Measurements from ENCODE around the gene ZNF273. TPM values are rescaled to one million over a fixed set of nuclear protein-coding genes. Genes with fewer than 3 reads are reported as not detected.
"Not testable (repeated sequence)": the region's sequence is repeated elsewhere in the genome, so short reads cannot be mapped to it uniquely, and the experiment has no call there.

ZNF273 gene
- total RNA-seq, 2 experiments from 2014 or later = 10.9 to 12.6 TPM

GRCh38 chr7:64907641-64908326 lies 4.7 kb downstream of the ZNF273 start:
- POLR2A ChIA-PET = no interaction called here
- peaks cover 57% of the 10 kb centered on the region for H3K36me3 Mint-ChIP-seq
- DNase-seq (no peak), ATAC-seq (ENCODE audit: low read depth) (no peak)
- no peaks in the 10 kb centered on the region for H3K27me3 Mint-ChIP-seq
- peaks cover 8% of the 10 kb centered on the region for H3K9me3 Mint-ChIP-seq
- H3K4me3 Mint-ChIP-seq = no peak overlapping the region
- H3K4me1 Mint-ChIP-seq = peaks cover 27% of the 10 kb centered on the region
- no peak overlapping the region for H3K27ac Mint-ChIP-seq

GRCh38 chr7:64908358-64908757 lies 5.3 kb downstream of the ZNF273 start:
- POLR2A ChIA-PET = no interaction called here
- Mint-ChIP-seq H3K4me1 (peaks cover 27% of the 10 kb centered on the region), H3K9me3 (peaks cover 11% of the 10 kb centered on the region), H3K27ac (no peak overlapping the region), H3K27me3 (no peaks in the 10 kb centered on the region), H3K36me3 (peaks cover 60% of the 10 kb centered on the region), H3K4me3 (no peak overlapping the region)
- DNase-seq = no peak
- ATAC-seq (ENCODE audit: low read depth) = no peak

- peaks cover 24% of the 10 kb centered on the region for H3K9me3 Mint-ChIP-seq
- H3K4me3 Mint-ChIP-seq = no peak overlapping the region
- POLR2A ChIA-PET = no interaction called here
Measured at GRCh38 chr7:64914557-64914956, 11.5 kb downstream of the ZNF273 start.

GRCh38 chr7:64915301-64915700 lies 12.2 kb downstream of the ZNF273 start:
- POLR2A ChIA-PET; H3K27ac Mint-ChIP-seq; DNase-seq; H3K4me1 Mint-ChIP-seq; ATAC-seq (ENCODE audit: low read depth); H3K27me3 Mint-ChIP-seq; H3K4me3 Mint-ChIP-seq: not testable (repeated sequence)
- H3K36me3 Mint-ChIP-seq = peaks cover 72% of the 10 kb centered on the region
- H3K9me3 Mint-ChIP-seq = peaks cover 25% of the 10 kb centered on the region

More at GRCh38 chr7:64914557-64914956, 11.5 kb downstream of the ZNF273 start:
- H3K36me3 Mint-ChIP-seq = peaks cover 72% of the 10 kb centered on the region
- no peaks in the 10 kb centered on the region for H3K27me3 Mint-ChIP-seq
- ATAC-seq (ENCODE audit: low read depth) (no peak), DNase-seq (no peak)
- no peak overlapping the region for H3K27ac Mint-ChIP-seq
- H3K4me1 Mint-ChIP-seq = no peaks in the 10 kb centered on the region

- ATAC-seq (ENCODE audit: low read depth) = not testable (repeated sequence)
- H3K9me3 Mint-ChIP-seq = peaks cover 30% of the 10 kb centered on the region
Measured at GRCh38 chr7:64928252-64929187, 25.4 kb downstream of the ZNF273 start.

GRCh38 chr7:64934478-64934877 lies 31.4 kb downstream of the ZNF273 start:
- Mint-ChIP-seq H3K36me3 (peaks cover 35% of the 10 kb centered on the region), H3K27ac (no peak overlapping the region), H3K4me3 (no peak overlapping the region), H3K4me1 (no peaks in the 10 kb centered on the region), H3K27me3 (no peaks in the 10 kb centered on the region), H3K9me3 (peaks cover 16% of the 10 kb centered on the region)
- POLR2A ChIA-PET = no interaction called here
- ATAC-seq (ENCODE audit: low read depth) (no peak), DNase-seq (no peak)

More at GRCh38 chr7:64928252-64929187, 25.4 kb downstream of the ZNF273 start:
- H3K27ac Mint-ChIP-seq, H3K4me3 Mint-ChIP-seq, H3K27me3 Mint-ChIP-seq, POLR2A ChIA-PET, DNase-seq, H3K4me1 Mint-ChIP-seq: not testable (repeated sequence)
- H3K36me3 Mint-ChIP-seq = peaks cover 67% of the 10 kb centered on the region

GRCh38 chr7:64938540-64938939 lies 35.5 kb downstream of the ZNF273 start:
- Mint-ChIP-seq H3K9me3 (peaks cover 11% of the 10 kb centered on the region), H3K36me3 (peaks cover 21% of the 10 kb centered on the region), H3K4me1 (no peaks in the 10 kb centered on the region), H3K27ac (no peak overlapping the region), H3K4me3 (no peak overlapping the region), H3K27me3 (no peaks in the 10 kb centered on the region)
- ATAC-seq (ENCODE audit: low read depth) (no peak), DNase-seq (no peak)
- POLR2A ChIA-PET = no interaction called here

GRCh38 chr7:64940021-64940420 lies 36.9 kb downstream of the ZNF273 start:
- H3K4me3 Mint-ChIP-seq; ATAC-seq (ENCODE audit: low read depth); DNase-seq; H3K27me3 Mint-ChIP-seq; H3K4me1 Mint-ChIP-seq; H3K27ac Mint-ChIP-seq: not testable (repeated sequence)
- POLR2A ChIA-PET = interaction anchor here (0.6 kb wide), 1 partner anchor 75 kb away, joined by 4 read pairs; no protein-coding TSS in a partner anchor
- peaks cover 18% of the 10 kb centered on the region for H3K36me3 Mint-ChIP-seq
- H3K9me3 Mint-ChIP-seq = peaks cover 11% of the 10 kb centered on the region

- ATAC-seq (ENCODE audit: low read depth) = not testable (repeated sequence)
- H3K27me3 Mint-ChIP-seq = peaks cover 37% of the 10 kb centered on the region
Measured at GRCh38 chr7:64944667-64945502, 41.8 kb downstream of the ZNF273 start.

GRCh38 chr7:64945503-64946175 lies 42.6 kb downstream of the ZNF273 start:
- DNase-seq (no peak), ATAC-seq (ENCODE audit: low read depth) (no peak)
- Mint-ChIP-seq H3K9me3 (no peaks in the 10 kb centered on the region), H3K27ac (no peak overlapping the region), H3K36me3 (no peaks in the 10 kb centered on the region), H3K27me3 (peaks cover 37% of the 10 kb centered on the region), H3K4me3 (no peak overlapping the region), H3K4me1 (no peaks in the 10 kb centered on the region)
- POLR2A ChIA-PET = no interaction called here

More at GRCh38 chr7:64944667-64945502, 41.8 kb downstream of the ZNF273 start:
- H3K9me3 Mint-ChIP-seq, H3K27ac Mint-ChIP-seq, H3K36me3 Mint-ChIP-seq, H3K4me1 Mint-ChIP-seq, H3K4me3 Mint-ChIP-seq, POLR2A ChIA-PET, DNase-seq: not testable (repeated sequence)

- Mint-ChIP-seq H3K36me3 (no peaks in the 10 kb centered on the region), H3K9me3 (no peaks in the 10 kb centered on the region), H3K27me3 (peaks cover 37% of the 10 kb centered on the region), H3K27ac (no peak overlapping the region), H3K4me1 (peaks cover 2% of the 10 kb centered on the region), H3K4me3 (no peak overlapping the region)
- ATAC-seq (ENCODE audit: low read depth) = no peak
- DNase-seq = no peak
- POLR2A ChIA-PET = no interaction called here
Measured at GRCh38 chr7:64946772-64947171, 43.7 kb downstream of the ZNF273 start.

- POLR2A ChIA-PET = no interaction called here
- H3K9me3 Mint-ChIP-seq = no peaks in the 10 kb centered on the region
- ATAC-seq (ENCODE audit: low read depth) = no peak
- H3K4me3 Mint-ChIP-seq = no peak overlapping the region
- no peak overlapping the region for H3K27ac Mint-ChIP-seq
- peaks cover 2% of the 10 kb centered on the region for H3K4me1 Mint-ChIP-seq
- peaks cover 37% of the 10 kb centered on the region for H3K27me3 Mint-ChIP-seq
- no peak for DNase-seq
- H3K36me3 Mint-ChIP-seq = no peaks in the 10 kb centered on the region
Measured at GRCh38 chr7:64947252-64948000, 44.4 kb downstream of the ZNF273 start.
